ENCODE results near the gene STOX1. TPM values are rescaled to one million over a fixed set of nuclear protein-coding genes. Genes with fewer than 3 reads are reported as not detected.
"Not testable (repeated sequence)": the region's sequence is repeated elsewhere in the genome, so short reads cannot be mapped to it uniquely, and the experiment has no call there.

STOX1 gene
- total RNA-seq, 4 donors from 2014 or later: 11.4 to 38.0 (median 15.4) TPM

- Histone ChIP-seq H3K27ac (no peak overlapping the region), H3K27me3 (no peaks in the 10 kb centered on the region), H3K36me3 (peaks cover 0 to 99% of the 10 kb centered on the region in 2 donors), H3K4me3 (no peak overlapping the region), H3K9me3 (no peaks in the 10 kb centered on the region), H3K4me1 (no peaks in the 10 kb centered on the region)
- no peak for ATAC-seq
- TF ChIP-seq POLR2AphosphoS5 (IDR thresholded peaks at IDR 0.05) (no peak), CTCF (IDR thresholded peaks at IDR 0.05) (no peak), POLR2A (IDR thresholded peaks at IDR 0.05) (no peak), EP300 (IDR thresholded peaks at IDR 0.05) (no peak)
- WGBS, 2 donors (ENCODE audit: low coverage in 1 of 2): 80 to 89% methylated on average over 2 of the region's 2 CpGs
Measured at GRCh38 chr10:68938884-68939283, 111.6 kb downstream of the STOX1 start.

- not testable (repeated sequence) for H3K9me3 ChIP-seq, H3K4me1 ChIP-seq, H3K4me3 ChIP-seq, ATAC-seq, H3K27me3 ChIP-seq, H3K27ac ChIP-seq
- H3K36me3 ChIP-seq: peaks cover 3 to 98% of the 10 kb centered on the region in 2 donors
Measured at GRCh38 chr10:68940917-68941316, 113.6 kb downstream of the STOX1 start.

Small RNAs within 50 kb of the gene (small RNA-seq; reads per million reads assigned to genes)
- gene RNU6-571P (0 reads per million in 4 donors), gene RNU6-697P (0 reads per million in 4 donors)

Other genes starting within 250 kb of the STOX1 start
- gene CCAR1, start 106.3 kb upstream of the STOX1 start, total RNA-seq: 10 to 100 TPM; 42.4 to 60.8 (median 54.8) TPM
- gene DDX50, start 73.8 kb downstream of the STOX1 start, total RNA-seq: 10 to 100 TPM; 43.5 to 57.6 (median 50.3) TPM
- gene DDX21, start 128.6 kb downstream of the STOX1 start, total RNA-seq: 10 to 100 TPM; 28.1 to 78.6 (median 34.9) TPM
- 10 to 100 TPM; 33.7 to 65.4 (median 48.8) TPM for gene KIFBP, start 161.3 kb downstream of the STOX1 start, total RNA-seq

Measured in gastroesophageal sphincter (tissue), 4 donors.